Measurements from ENCODE around the gene METTL4. TPM values are rescaled to one million over a fixed set of nuclear protein-coding genes. Genes with fewer than 3 reads are reported as not detected.

Gene METTL4
- total RNA-seq, 1 donor from 2014 or later, result 11.1 TPM

DNA sequence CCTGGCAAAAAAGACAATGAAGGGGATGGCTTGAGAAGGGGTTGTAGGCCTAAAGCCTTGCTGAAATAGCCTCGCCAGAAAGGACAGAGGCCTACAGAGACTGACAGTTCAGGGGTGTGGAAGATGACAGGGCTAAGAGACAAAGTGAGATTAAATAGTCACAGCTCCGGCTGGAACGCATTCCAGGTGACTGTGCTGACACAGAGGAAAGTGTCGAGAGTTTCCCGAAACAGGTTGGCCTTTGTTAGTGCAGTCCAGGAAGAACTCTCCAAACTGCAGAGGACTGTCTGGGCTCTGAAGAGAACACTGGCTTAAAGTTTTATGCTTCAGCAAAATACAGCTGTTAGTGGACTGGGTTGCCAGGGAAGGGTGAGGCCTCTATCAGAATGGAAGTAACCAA, 52.8 kb downstream of the METTL4 start:
- intact Hi-C loops (cut with DNase I), result no loop called here
- DNase-seq (no peak), ATAC-seq (no peak)
- H3K27ac ChIP-seq, result no peak overlapping the region
- no peak overlapping the region for H3K4me3 ChIP-seq
- no peaks in the 10 kb centered on the region for H3K36me3 ChIP-seq
- H3K9me3 ChIP-seq, result no peaks in the 10 kb centered on the region
- TF ChIP-seq, protein P1, sequence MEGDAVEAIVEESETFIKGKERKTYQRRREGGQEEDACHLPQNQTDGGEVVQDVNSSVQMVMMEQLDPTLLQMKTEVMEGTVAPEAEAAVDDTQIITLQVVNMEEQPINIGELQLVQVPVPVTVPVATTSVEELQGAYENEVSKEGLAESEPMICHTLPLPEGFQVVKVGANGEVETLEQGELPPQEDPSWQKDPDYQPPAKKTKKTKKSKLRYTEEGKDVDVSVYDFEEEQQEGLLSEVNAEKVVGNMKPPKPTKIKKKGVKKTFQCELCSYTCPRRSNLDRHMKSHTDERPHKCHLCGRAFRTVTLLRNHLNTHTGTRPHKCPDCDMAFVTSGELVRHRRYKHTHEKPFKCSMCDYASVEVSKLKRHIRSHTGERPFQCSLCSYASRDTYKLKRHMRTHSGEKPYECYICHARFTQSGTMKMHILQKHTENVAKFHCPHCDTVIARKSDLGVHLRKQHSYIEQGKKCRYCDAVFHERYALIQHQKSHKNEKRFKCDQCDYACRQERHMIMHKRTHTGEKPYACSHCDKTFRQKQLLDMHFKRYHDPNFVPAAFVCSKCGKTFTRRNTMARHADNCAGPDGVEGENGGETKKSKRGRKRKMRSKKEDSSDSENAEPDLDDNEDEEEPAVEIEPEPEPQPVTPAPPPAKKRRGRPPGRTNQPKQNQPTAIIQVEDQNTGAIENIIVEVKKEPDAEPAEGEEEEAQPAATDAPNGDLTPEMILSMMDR (IDR thresholded peaks at IDR 0.05), result no peak
- peaks cover 8% of the 10 kb centered on the region for H3K4me1 ChIP-seq
- H3K27me3 ChIP-seq, result no peaks in the 10 kb centered on the region

DNA sequence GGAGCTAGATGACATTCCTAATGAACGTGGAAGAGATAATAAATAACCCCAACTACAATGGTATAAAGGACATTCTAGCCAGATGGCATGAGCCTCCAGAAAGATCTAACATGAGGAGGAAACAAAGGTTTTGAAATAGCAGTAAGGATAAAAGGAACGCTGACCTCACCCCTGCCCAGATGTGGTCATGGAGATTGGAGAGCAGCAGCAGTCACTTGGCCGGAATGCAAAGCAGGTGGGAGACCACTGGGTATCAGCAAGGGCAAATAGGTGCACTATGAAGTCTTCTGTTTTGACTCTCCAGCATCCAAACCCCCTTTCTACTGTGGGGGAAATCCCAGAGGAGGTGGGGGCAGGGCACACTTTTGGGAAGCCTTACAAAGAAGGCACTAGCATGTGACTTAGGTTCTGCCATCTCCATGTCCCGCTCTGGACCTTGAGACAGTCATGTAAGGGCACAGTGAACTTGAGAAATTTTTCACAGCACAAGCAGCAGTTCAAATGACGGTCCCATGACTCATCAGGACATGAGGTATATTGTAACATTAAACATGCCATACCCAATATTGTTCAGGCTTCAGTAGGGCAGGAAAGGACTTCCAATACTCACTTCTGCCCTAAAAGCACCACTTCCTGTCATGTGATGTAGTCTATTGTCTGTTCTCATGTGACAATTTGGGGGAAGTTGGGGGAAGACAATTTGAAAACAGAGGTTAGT, 55.2 kb downstream of the METTL4 start:
- H3K27me3 ChIP-seq, result no peaks in the 10 kb centered on the region
- ATAC-seq (peak; percentile 80), DNase-seq (no peak)
- H3K27ac ChIP-seq, result no peak overlapping the region
- H3K9me3 ChIP-seq, result no peaks in the 10 kb centered on the region
- peaks cover 8% of the 10 kb centered on the region for H3K4me1 ChIP-seq
- H3K36me3 ChIP-seq, result no peaks in the 10 kb centered on the region
- intact Hi-C loops (cut with DNase I), result no loop called here
- no peak overlapping the region for H3K4me3 ChIP-seq
- TF ChIP-seq, protein P1 (IDR thresholded peaks at IDR 0.05), result no peak

DNA sequence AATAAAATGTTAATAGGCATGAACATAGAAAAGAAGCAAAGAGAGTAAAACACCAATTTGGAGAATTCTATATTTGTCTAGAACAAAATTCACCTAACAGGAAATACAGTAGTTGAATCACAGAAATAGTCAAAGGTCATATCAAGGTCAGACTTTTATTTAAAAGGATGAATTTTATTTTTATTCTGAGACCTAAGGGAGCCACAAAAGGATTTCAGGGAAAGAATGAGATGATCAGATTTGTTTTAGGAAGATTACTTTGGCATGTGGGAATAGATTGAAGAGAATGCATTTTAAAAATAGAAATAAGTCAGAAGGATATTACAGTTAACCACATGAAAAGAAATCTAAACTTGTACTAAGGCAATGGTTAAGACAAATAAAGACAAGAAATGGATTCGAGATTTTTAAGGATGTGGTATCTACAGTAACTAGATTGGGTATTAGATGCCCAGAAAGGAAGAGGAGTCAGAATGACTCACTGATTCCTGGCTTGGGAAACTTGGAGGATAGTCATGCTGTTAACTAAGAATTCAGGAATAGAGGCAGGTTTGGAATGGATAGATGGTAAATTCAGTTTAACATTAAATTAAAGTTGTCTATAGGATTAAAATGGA, 56.0 kb downstream of the METTL4 start:
- no peaks in the 10 kb centered on the region for H3K27me3 ChIP-seq
- H3K4me1 ChIP-seq, result peaks cover 8% of the 10 kb centered on the region
- ATAC-seq, result no peak
- no peaks in the 10 kb centered on the region for H3K9me3 ChIP-seq
- H3K4me3 ChIP-seq, result no peak overlapping the region
- DNase-seq, result no peak
- no peaks in the 10 kb centered on the region for H3K36me3 ChIP-seq
- H3K27ac ChIP-seq, result no peak overlapping the region
- TF ChIP-seq, protein P1 (IDR thresholded peaks at IDR 0.05), result no peak
- intact Hi-C loops (cut with DNase I), result no loop called here

DNA sequence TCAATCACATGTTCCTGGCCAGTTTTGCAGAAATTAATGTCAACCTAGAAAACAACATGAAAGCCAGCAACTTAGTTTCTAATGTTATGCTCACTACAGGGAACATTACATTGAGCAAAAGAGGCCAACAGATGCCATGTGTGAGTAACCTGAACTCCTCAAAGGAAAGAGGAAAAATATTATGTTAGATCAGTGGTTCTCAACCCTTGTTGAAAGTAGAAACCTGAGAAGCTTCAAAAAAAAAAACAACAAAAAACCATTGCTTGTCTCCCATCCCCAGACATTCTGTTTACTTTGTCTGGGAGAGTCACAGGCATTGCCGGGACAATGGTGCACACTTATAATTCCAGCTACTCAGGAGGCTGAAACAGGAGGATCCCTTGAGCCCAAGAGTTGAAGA, 57.7 kb downstream of the METTL4 start:
- ATAC-seq (no peak), DNase-seq (no peak)
- Histone ChIP-seq H3K36me3 (no peaks in the 10 kb centered on the region), H3K4me1 (peaks cover 8% of the 10 kb centered on the region), H3K27ac (no peak overlapping the region), H3K4me3 (no peak overlapping the region), H3K27me3 (no peaks in the 10 kb centered on the region), H3K9me3 (no peaks in the 10 kb centered on the region)
- intact Hi-C loops (cut with DNase I), result no loop called here
- TF ChIP-seq, protein P1 (IDR thresholded peaks at IDR 0.05), result no peak

DNA sequence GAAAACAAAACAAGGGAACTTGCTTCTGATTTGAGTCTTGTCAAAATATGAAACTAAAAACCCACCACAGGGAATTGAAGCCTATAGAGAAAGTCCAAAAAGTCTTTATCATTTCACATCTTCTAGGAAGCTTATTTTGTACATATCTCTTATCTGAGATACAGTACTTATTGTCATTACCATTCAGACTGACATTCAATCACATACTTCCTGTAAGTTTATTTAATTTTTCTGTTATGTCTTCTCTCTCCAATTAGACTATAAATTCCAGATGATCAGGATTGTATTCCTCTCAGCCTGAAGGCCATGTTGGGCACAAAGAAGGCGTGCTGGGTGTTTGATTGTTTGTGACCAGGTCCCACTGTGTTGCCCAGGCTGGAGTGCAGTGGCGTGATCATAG, 59.2 kb downstream of the METTL4 start:
- TF ChIP-seq, protein P1 (IDR thresholded peaks at IDR 0.05), result no peak
- H3K4me3 ChIP-seq, result no peak overlapping the region
- no peaks in the 10 kb centered on the region for H3K36me3 ChIP-seq
- intact Hi-C loops (cut with DNase I), result no loop called here
- ATAC-seq, result no peak
- H3K9me3 ChIP-seq, result no peaks in the 10 kb centered on the region
- no peaks in the 10 kb centered on the region for H3K27me3 ChIP-seq
- no peak overlapping the region for H3K27ac ChIP-seq
- no peak for DNase-seq
- H3K4me1 ChIP-seq, result peaks cover 8% of the 10 kb centered on the region
